GM19468 (cell line): ENCODE measurements around the gene CLASP2.
A peak's percentile ranks its signal among the peaks of the same experiment; 100 is the strongest.
"Not testable (repeated sequence)": the region's sequence is repeated elsewhere in the genome, so short reads cannot be mapped to it uniquely, and the experiment has no call there.

Experiments
- ATAC-seq: cut with Tn5 transposase; IDR thresholded peaks from one replicate; pipeline ENCODE4 v1.9.1; 2021; ENCODE audit warnings: mild to moderate bottlenecking, moderate library complexity, moderate number of reproducible peaks; ENCODE audit not compliant: unreplicated experiment; ENCODE audit errors: extremely low read depth

The CLASP2 gene

DNA sequence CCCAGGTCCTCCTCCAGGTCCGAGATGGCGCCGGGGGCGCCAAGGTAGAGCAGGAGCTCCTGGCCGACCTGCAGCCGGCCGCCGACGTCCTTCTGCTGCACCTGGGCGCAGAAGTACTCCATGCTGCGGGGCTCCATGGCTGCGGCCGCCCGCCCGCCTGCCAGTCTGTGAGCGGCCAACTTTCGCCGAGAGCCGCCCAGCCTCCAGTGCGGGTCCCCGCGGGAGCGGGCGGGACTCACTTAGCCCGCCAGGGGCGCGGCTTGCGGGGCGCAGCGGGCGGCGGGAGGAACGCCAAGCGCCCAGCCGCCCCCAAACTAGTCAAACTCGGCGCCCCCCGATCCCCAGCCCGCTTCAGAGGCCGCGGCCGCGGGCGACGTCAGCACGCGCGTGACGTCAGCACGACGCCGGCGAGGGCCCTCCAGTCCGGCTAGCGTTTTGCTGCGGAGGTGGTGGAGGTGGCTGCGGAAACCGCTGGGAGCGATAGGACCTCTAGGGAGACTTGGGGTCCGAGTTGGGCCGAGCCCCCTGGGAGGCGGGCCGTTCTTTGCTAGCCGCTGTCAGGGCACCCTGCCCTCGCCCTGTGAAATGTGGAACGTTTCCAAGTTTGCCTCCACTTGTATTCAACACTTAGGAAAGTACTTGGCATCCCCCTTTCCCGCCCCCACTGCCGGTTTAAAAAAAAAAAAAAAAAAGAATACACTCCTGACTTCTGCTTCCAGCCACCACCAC, at the start of gene CLASP2:
Gene CLASP2 (minus strand): TSS at position 389 of the 729 bp plus-strand sequence. CDS start 252 bp downstream, at position 137.
- peak; percentile 97 for ATAC-seq

DNA sequence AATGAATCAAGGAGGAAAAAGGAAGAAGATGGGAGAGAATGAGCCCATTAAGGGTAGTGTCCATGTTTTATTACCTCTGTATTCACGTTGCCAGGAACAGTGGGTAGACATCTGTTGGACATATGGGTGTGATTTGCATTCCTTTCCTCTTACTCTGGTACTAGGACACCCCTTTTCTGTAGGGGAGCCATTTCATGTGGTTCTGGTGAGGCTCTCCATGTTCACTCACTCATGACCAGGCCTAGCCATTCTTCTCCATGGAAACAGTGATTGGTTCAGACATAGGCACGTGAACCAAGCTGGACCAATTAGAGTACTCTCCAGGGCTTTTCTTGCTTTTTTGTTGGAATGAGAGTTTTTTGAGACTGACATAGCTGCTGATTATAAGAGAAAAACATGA, 40.8 kb upstream of the CLASP2 start:
- ATAC-seq, result no peak

DNA sequence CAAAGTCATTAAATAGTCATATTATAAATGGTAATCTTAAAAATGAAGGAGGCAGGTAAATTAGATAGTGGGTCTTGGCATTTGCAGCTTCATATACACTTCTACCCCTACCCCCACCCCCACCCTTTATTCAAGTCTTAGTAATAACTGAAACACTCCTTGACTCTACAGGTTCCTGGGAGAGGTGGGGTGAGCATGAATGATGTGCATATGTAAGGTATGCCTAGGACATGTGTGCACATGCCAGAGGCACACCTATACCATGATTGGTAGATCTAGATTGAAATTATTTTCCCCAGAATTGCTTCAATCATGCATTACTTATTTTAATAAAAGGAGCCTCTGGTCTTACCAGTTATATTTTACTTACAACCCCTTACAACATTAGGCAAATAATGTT, 40.2 kb upstream of the CLASP2 start:
- no peak for ATAC-seq

DNA sequence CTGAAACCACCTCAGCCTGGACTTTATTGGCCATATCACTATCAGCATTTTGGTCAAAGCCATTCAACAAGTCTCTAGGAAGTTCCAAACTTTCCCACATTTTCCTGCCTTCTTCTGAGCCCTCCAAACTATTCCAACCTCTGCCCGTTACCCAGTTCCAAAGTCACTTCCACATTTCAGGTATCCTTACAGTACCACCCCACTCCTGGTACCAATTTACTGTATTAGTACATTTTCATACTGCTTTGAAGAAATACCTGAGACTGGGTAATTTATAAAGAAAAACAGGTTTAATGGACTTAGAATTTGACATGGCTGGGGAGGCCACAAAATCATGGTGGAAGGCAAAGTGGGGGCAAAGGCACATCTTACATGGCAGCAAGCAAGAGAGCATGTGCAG, 36.3 kb upstream of the CLASP2 start:
- not testable (repeated sequence) for ATAC-seq

GRCh38 chr3:33751336-33751735, 33.3 kb upstream of the CLASP2 start:
- no peak for ATAC-seq

- ATAC-seq, result no peak
These were observed 32.1 kb upstream of the CLASP2 start for GRCh38 chr3:33750211-33750548.

DNA sequence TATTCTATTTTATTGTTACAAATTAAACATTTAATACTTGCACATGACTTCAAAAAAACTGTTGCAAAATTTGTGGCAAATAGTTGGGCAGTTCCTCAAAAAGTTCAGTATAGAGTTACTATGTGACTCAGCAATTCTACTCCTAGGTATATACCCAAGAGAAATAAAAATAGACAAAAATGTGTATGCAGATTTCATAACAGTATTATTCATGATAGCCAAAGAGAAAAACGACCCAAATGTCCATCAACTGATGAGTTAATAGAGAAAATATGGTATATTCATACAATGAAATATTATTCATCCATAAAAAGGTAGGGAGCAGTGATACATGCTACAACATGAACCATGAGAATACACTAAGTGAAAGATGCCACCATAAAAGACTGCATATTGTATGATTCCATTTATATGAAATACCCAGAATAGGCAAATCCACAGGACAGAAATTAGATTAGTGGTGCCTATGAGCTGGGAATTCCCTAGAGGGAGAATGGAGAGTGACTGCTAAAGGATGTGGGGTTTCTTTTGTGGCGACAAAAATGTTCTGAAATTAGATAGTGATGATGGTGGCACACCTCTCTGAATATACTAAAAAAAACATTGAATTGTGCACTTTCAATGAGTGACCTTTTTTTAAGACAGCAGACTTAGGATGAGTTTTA, 31.6 kb upstream of the CLASP2 start:
- no peak for ATAC-seq

DNA sequence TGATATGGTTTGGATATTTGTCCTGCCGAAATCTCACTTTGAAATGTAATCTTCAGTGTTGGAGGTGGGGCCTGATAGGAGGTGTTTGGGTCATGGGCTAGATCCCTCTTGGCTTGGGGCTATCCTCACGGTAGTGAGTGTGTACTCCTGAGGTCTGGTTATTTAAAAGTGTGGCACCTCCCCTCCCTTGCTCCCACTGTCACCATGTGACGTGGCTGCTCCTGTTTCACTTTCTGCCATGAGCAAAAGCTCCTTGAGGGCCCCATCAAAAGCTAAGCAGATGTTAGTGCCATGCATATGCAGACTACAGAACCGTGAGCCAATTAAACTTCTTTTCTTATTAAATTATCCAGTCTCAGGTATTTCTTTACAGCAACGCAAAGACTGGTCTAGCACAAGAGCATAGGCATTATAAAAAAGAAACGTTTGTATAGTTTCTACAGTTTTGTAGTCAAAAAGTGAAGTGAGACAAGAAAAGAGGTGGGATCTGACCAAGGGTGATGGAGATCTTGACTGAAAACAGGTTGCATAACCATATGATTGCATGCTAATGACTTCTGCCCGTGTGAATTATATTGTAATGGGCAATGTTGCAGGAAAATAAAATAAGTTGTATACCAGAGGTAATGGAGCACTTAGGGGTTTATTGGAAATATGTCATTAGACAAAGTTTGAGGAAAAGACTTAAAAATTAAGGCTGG, 28.5 kb upstream of the CLASP2 start:
- ATAC-seq, result peak; percentile 27

DNA sequence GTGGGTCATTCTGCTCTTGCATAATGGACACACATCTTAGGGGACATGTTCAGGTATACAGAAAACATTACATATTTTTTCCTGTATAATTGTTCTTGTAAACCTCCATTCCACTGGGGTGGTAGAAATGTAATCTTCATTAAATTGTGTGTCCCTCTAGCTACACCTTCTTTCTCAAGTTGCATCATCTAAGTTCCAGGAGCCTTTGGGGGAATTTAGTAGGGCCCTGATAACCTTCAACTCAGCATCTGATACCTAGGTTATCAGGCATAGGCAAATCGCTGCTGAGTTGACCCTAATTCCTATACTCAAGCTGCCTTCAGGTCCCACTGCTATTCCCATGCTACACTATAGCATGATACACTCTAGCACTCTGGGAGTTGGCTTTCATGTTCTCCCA, 19.1 kb upstream of the CLASP2 start:
- ATAC-seq, result no peak

- no peak for ATAC-seq
These were observed 14.3 kb upstream of the CLASP2 start for GRCh38 chr3:33732394-33732793.

DNA sequence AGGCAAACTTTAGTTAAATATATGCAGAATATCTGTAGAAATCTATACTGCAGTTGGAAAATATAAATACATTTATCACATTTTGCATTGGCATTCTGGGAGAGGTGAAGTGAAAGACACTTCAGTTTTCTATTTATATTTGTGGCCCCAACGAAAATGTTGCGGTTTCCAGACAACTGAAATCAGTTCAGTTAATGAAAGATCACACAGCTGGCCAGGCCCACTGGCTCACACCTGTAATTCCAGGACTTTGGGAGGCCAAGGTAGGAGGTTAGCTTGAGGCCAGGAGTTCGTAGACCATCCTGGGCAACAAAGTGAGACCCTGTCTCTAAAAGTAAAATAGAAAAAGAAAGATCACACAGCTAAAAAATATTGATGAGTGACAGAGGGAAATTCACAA, 11.9 kb upstream of the CLASP2 start:
- ATAC-seq, result no peak

DNA sequence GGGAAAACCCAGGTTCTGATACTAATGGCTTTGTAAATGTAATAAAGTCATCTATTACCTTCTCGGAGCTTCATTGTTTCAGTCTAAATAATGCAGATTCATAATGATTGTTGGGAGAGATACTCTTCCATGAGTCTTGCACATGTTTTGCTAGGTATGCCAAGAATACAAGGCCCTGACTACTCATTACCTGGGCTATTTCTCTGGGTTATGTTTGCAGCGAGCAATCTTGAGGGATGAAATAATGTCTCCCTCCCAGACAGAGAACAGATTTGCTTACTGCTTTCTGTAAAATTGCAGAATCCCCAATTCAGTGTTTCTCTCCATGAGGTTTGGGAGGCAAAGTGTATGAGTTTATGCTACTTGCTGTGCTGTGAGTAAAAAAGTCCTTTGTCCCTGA, 6.2 kb upstream of the CLASP2 start:
- ATAC-seq, result no peak

- no peak for ATAC-seq
These were observed 4.7 kb upstream of the CLASP2 start for GRCh38 chr3:33722626-33723370.

DNA sequence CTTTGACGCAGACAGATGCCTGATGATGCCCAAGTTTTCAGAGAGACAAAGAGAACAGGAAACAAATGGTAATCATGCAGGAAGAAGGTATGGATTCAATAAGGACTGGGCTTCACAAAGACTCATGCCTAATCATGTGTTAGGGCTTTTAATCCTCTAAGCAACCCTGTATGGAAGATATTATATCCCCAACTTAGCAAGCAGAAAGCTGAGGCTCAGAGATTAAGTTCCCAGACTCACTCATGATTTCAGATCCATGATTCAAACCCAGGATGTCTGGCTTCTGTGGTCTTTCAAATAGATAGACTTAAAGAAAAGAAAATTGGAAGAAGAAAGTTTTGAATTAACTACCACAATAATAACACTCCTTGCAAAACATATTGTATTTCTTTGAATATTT, 4.1 kb upstream of the CLASP2 start:
- no peak for ATAC-seq

GRCh38 chr3:33718595-33718907, 497 bp upstream of the CLASP2 start:
- no peak for ATAC-seq

GRCh38 chr3:33717616-33717865, 513 bp downstream of the CLASP2 start:
- ATAC-seq, result peak; percentile 7

GRCh38 chr3:33716227-33716626, 1.8 kb downstream of the CLASP2 start:
- ATAC-seq, result no peak

DNA sequence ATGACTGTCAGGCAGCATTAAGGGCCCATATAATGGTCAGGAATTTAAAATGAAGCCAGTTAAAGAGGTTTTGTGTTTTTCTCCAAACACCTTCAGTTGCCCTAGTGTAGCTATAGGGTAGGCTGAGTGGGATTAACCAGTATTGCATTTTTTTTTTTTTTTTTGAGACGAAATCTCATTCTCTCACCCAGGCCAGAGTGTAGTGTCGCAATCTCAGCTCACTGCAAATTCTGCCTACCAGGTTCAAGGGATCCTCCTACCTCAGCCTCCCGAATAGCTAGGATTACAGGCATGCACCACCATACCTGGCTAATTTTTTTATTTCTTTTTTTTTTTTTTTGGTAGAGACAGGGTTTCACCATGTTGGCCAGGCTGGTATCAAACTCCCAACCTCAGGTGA, 7.0 kb downstream of the CLASP2 start:
- no peak for ATAC-seq

- no peak for ATAC-seq
These were observed 12.0 kb downstream of the CLASP2 start for GRCh38 chr3:33706056-33706455.

GRCh38 chr3:33704891-33705290, 13.2 kb downstream of the CLASP2 start:
- ATAC-seq, result no peak

DNA sequence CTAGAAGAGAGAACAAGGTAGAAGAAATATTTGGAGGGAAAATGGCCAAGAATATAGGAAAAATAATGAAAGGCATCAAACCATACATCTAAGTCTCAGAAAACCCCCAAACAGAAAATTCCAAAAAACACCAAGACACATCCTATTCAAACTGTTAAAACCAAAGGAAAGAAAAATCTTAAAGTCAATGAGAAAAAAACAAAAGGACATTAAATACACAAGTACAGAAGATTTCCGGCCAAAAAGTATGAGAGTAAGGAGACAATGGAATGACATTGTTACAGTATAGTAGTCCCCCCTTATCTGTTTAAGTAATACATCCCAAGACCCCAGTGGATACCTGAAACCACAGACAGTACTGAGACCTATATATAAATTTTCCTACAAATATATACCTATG, 18.8 kb downstream of the CLASP2 start:
- ATAC-seq, result no peak
